Stimulated activated naive CD8-positive, alpha-beta T cell treated with anti-CD3 and anti-CD28 coated beads, Interleukin-15, Interleukin-2, amounts not matched to agents 100 ng/mL and 50 ng/mL, for 24 hours (primary cell): ENCODE results near the gene P3H3.

ENCODE experiments used
- H3K27ac Mint-ChIP-seq: one replicate; pipeline ENCODE4 v1.8.0; 2021; ENCODE audit warnings: mild to moderate bottlenecking, mixed read lengths
- H3K27me3 Mint-ChIP-seq: one replicate; pipeline ENCODE4 v1.8.0; 2021; ENCODE audit warnings: mixed read lengths
- H3K36me3 Mint-ChIP-seq: one replicate; pipeline ENCODE4 v1.8.0; 2021; ENCODE audit warnings: low read depth, mixed read lengths
- H3K4me1 Mint-ChIP-seq: one replicate; pipeline ENCODE4 v1.8.0; 2021; ENCODE audit warnings: low read depth, mixed read lengths
- H3K4me3 Mint-ChIP-seq: one replicate; pipeline ENCODE4 v1.8.0; 2021; ENCODE audit warnings: mild to moderate bottlenecking, mixed read lengths
- H3K9me3 Mint-ChIP-seq: one replicate; pipeline ENCODE4 v1.8.0; 2021; ENCODE audit warnings: mixed read lengths

Gene P3H3, protein sequence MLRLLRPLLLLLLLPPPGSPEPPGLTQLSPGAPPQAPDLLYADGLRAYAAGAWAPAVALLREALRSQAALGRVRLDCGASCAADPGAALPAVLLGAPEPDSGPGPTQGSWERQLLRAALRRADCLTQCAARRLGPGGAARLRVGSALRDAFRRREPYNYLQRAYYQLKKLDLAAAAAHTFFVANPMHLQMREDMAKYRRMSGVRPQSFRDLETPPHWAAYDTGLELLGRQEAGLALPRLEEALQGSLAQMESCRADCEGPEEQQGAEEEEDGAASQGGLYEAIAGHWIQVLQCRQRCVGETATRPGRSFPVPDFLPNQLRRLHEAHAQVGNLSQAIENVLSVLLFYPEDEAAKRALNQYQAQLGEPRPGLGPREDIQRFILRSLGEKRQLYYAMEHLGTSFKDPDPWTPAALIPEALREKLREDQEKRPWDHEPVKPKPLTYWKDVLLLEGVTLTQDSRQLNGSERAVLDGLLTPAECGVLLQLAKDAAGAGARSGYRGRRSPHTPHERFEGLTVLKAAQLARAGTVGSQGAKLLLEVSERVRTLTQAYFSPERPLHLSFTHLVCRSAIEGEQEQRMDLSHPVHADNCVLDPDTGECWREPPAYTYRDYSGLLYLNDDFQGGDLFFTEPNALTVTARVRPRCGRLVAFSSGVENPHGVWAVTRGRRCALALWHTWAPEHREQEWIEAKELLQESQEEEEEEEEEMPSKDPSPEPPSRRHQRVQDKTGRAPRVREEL

DNA sequence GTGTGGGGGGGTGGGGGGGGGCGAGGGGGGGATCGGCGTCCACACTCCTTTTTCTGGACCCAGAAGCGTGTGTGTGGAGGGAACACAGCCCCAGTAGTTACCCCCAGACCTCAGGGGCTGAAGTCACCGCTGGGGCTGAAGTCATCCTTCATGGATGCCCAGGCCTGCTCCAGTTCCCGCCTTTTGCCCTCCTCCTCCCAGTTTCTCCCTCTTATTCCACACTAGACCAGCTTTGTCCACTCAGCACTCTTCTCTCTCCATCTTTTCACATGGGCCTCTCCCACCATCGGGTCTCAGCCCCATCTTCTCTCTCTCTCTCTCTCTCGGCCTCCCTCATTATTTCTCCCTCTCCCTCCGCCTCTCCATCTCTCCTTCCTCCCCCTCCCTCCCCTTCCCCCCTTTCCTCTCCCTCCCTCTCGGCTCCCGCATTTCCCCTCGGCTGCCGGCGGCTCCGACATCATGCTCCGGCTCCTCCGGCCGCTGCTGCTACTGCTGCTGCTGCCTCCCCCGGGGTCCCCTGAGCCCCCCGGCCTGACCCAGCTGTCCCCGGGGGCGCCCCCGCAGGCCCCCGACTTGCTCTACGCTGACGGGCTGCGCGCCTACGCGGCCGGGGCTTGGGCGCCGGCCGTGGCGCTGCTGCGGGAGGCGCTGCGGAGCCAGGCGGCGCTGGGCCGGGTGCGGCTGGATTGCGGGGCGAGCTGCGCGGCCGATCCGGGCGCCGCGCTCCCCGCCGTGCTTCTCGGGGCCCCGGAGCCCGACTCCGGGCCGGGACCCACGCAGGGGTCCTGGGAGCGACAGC is at the start of gene P3H3:
Gene P3H3, plus strand, starts transcription at position 426 of the 799 bp plus-strand sequence. Its CDS starts 34 bp downstream, at position 460.
- Mint-ChIP-seq H3K27me3 (peaks cover 64% of the 10 kb centered on the region), H3K27ac (peak within 1 kb of the TSS; percentile 71), H3K9me3 (no peaks in the 10 kb centered on the region), H3K4me3 (peak within 1 kb of the TSS; percentile 80), H3K36me3 (no peaks in the 10 kb centered on the region), H3K4me1 (peaks cover 18% of the 10 kb centered on the region)

DNA sequence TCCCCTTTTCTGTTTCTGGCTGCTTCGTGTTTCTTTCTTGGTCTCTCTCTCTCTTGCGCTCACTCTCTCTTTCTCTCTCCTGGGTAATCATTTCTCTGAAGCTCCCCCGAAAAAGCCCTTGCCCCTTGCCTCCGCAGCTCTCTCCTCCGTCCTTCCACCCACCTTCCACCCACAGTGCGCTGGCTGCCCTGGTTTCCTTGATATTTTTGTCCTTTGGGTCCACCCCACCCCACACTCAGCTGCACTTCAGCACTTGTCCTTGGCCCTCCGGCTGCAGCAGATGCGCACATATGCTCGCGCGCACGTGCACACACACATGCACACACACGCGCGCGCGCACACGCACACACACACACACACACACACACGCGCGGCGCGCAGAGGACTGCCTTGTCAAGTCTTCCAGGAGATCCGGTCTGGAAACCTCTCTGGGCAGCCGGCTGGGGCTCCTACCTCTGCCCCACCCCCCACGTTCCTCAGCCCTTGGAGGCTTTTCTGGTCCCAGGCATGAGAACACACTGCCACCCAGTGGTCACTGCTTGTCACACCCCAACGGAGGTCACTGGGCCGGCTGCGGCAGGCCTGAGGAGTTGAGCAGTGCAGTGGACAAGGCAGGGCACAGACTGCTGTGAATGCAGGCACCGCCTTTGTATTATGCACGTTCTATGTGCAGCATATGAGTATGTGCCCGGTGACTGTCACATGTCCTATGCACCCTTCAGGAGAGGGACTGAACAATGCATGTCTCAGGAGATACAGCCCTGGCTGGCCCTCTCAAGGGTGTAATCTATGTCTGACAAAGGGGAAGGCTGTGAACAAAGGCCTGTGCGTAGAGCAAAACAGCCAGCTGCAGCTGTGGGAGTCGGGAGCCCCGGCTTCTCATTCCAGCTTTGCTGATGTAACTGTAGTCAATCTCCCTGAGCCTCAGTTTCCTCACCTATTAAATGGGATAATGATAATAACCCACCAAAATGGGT is 49.3 kb upstream of the P3H3 start:
- peak overlapping the region; percentile 91 for H3K27ac Mint-ChIP-seq
- no peaks in the 10 kb centered on the region for H3K9me3 Mint-ChIP-seq
- peaks cover 96% of the 10 kb centered on the region for H3K4me1 Mint-ChIP-seq
- H3K4me3 Mint-ChIP-seq = peak overlapping the region; percentile 77
- H3K27me3 Mint-ChIP-seq = peaks cover 11% of the 10 kb centered on the region
- peaks cover 49% of the 10 kb centered on the region for H3K36me3 Mint-ChIP-seq

DNA sequence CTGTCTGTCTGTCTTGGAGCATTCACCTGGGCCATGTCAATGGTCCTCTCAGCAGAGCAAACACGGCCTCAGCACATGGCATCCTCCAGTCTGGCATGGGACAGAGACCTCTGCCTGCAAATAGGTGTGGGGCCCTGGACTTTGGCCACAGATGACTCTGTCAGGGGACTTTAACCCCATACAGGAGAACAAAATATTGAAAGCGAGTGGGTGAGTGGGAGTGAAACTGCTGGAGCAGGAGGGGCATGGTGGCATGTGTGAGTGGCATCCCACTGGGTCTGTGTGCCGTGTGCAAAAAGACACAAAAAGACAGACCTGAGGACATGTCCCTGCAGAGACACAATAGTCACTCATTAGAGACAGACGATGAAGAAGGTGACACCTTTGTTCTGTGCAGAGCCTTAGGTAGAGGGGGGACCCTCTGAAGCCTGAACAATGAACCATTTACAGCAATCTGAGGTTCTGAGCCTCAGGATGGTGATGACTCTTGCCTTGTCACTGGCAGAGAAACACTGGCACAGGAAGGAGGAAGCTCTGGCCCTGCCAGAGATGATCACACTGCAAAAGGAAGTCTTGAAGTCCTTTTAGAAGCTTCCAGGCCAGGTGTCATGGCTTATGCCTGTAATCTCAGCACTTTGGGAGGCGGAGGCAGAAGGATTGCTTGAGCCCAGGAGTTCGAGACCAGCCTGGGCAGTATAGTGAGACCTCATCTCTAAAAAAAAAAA is 48.3 kb upstream of the P3H3 start:
- Mint-ChIP-seq H3K9me3 (no peaks in the 10 kb centered on the region), H3K4me1 (peaks cover 98% of the 10 kb centered on the region), H3K36me3 (peaks cover 40% of the 10 kb centered on the region), H3K4me3 (peak overlapping the region; percentile 77), H3K27ac (peak overlapping the region; percentile 91), H3K27me3 (peaks cover 6% of the 10 kb centered on the region)

DNA sequence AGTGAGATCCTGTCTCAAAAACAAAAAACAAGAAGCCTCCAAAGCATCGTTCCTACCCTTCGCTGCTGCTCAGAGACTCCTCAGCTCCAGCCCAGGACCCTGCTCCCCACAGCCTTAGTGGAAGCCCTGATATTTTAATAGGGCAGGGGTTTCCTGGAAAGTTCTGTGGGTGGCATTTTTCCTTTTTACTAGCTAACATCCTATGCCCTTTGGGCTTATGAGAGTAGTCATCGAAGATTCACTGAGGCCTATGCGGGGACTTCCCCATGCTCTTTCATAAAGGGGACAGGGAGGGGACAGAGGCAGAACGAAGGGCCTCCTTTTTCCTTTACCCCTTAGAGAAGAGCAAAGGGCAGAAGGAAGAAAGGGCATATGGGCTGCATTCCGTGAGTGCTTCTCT is 47.6 kb upstream of the P3H3 start:
- H3K27me3 Mint-ChIP-seq = peaks cover 6% of the 10 kb centered on the region
- peak overlapping the region; percentile 68 for H3K4me3 Mint-ChIP-seq
- H3K27ac Mint-ChIP-seq = peak overlapping the region; percentile 91
- H3K36me3 Mint-ChIP-seq = peaks cover 33% of the 10 kb centered on the region
- H3K4me1 Mint-ChIP-seq = peaks cover 97% of the 10 kb centered on the region
- no peaks in the 10 kb centered on the region for H3K9me3 Mint-ChIP-seq

DNA sequence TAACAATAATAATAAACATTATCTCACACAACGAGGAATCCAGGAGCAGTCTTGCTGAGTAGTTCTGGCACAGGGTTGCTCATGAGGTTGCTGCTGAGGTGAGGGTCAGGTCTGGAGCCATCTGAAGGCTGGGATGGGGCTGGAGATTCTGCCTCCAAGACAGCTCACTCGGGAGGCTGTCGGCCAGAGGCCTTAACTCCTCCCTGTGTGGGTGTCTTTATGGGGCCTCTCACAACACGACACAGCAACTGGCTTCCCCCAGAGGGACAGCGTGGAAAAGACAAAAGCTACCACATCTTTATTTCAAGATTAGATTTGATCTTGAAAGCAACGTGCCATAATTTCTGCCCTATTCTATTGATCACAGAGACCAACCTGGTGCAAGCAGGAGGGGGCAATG is 46.1 kb upstream of the P3H3 start:
- Mint-ChIP-seq H3K4me1 (peaks cover 94% of the 10 kb centered on the region), H3K4me3 (peak overlapping the region; percentile 40), H3K9me3 (no peaks in the 10 kb centered on the region), H3K27me3 (no peaks in the 10 kb centered on the region), H3K27ac (peak overlapping the region; percentile 21), H3K36me3 (peaks cover 17% of the 10 kb centered on the region)

DNA sequence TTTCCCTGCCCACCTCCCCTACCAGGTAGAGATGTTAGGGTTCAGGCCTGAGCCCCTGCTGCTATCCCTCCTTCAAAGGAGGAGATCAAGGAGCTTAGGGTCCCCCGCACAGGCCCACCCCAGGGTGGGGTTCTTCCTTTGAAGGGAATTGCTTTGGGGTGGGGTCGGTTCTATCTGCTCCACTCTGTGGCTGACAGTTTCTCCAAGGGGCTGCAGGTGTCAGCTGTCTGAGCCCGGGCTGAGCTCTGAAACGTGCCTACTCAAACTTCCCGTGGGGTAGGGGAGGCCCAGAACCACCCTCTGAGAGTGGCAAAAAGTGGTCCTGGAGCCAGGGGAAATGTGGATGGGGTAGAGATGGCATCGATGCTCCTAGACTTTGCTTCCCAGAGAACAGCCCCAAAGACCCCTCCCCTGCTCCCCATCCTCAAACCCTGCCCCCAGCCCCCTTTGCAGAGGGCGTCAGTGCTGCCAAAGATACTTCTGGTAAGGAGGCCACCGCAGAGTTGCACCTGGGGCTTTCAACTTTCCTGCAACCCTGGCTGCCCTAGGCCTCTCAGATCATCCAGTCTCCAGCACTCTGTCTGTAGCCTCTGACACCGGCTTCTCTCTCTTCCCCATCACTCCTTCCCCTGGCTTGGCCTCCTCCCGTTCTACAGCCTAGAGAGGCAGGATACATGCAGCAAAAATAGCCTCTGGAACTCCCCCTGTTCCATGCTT is 45.2 kb upstream of the P3H3 start:
- Mint-ChIP-seq H3K27ac (peak overlapping the region; percentile 72), H3K36me3 (peaks cover 8% of the 10 kb centered on the region), H3K27me3 (no peaks in the 10 kb centered on the region), H3K4me3 (peak overlapping the region; percentile 40), H3K9me3 (no peaks in the 10 kb centered on the region), H3K4me1 (peaks cover 88% of the 10 kb centered on the region)

DNA sequence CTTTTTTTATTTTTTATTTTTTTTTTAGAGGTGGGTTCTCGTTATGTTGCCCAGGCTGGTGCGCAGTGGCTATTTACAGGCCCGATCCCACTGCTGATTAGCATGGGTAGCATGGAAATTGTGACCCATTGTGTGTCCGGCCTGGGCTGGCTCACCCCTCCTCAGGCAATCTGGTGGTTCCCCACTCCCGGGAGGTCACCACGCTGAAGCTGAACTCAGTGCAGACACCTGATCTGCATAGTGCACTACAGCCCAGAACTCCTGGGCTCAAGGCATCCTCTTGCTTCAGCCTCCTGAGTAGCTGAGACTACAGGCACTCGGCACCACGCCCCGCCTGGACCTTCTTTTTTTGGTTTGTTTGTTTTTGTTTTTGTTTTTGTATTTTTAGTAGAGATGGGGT is 44.4 kb upstream of the P3H3 start:
- Mint-ChIP-seq H3K4me3 (no peak overlapping the region), H3K4me1 (peaks cover 88% of the 10 kb centered on the region), H3K27ac (peak overlapping the region; percentile 72), H3K9me3 (no peaks in the 10 kb centered on the region), H3K27me3 (peaks cover 3% of the 10 kb centered on the region), H3K36me3 (peaks cover under 1% of the 10 kb centered on the region)

DNA sequence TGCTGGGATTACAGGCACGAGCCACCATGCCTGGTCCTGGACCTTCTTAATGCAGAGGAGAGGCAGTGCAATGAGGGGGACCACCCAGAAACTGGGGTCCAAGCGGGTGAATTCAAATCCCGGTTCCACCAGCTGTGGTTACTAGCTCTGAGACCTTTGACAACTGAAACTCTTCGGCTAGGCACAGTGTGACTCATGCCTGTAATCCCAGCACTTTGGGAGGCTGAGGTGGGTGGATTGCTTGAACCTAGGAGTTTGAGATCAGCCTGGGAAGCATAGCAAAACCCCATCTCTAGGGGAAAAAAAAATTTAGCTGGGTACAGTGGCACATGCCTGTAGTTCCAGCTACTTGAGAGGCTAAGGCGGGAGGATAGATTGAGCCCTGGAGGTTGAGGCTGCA is 43.9 kb upstream of the P3H3 start:
- no peak overlapping the region for H3K27ac Mint-ChIP-seq
- H3K4me3 Mint-ChIP-seq = no peak overlapping the region
- H3K36me3 Mint-ChIP-seq = no peaks in the 10 kb centered on the region
- no peaks in the 10 kb centered on the region for H3K9me3 Mint-ChIP-seq
- H3K4me1 Mint-ChIP-seq = peaks cover 88% of the 10 kb centered on the region
- H3K27me3 Mint-ChIP-seq = peaks cover 3% of the 10 kb centered on the region

DNA sequence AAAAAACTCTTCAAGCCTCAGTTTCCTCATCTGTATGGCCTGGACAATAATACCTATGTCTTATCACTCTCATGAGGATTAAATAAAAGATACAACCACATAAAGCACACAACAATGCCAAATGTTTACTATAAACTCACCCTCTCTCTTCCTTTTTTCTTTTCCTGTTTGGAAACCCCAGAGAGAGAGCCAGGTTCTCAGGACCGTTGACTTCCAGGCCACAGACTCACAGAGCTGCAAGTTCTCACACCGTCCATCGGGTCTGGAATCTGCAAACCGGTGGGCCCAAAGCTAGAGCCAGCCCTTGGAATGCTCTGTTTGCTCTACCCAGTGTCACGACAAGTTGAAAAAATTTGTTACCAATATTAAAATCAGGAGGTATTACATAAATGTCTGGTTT is 43.4 kb upstream of the P3H3 start:
- peaks cover 88% of the 10 kb centered on the region for H3K4me1 Mint-ChIP-seq
- peaks cover 3% of the 10 kb centered on the region for H3K27me3 Mint-ChIP-seq
- no peak overlapping the region for H3K27ac Mint-ChIP-seq
- no peaks in the 10 kb centered on the region for H3K36me3 Mint-ChIP-seq
- H3K4me3 Mint-ChIP-seq = no peak overlapping the region
- no peaks in the 10 kb centered on the region for H3K9me3 Mint-ChIP-seq

DNA sequence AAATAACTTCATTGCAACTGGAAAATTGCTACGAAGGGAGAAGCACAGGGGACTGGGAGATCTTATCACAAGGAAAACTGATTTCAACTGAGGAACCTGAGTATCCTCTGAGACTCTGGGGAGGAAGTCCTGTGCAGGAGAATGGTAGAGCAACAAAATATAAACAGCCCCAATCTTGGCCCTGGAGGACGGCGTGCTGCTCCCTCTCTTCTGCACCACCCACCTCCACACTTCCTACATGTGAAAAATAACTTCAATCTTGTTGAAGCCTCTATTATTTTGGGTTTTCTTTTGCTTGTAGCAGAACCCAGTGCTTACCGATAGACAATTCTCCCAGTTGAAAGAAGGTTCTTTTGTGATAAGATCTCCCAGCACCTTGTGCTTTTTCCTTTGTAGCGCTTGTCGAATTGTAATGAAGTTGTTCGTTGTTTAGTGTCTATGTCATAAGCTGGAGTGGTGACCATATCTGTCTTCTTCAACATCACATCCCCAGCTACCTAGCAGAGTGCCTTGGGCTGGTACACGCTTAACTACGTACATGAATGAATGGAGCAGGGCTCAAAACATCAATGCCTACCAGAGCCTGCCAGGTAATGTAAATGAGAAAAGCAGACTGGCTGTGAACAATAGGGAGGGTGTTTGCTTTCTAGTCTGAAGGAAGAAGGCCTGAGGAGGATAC is 41.7 kb upstream of the P3H3 start:
- H3K9me3 Mint-ChIP-seq = no peaks in the 10 kb centered on the region
- peaks cover 78% of the 10 kb centered on the region for H3K4me1 Mint-ChIP-seq
- H3K4me3 Mint-ChIP-seq = peak overlapping the region; percentile 37
- peaks cover 6% of the 10 kb centered on the region for H3K27me3 Mint-ChIP-seq
- no peaks in the 10 kb centered on the region for H3K36me3 Mint-ChIP-seq
- H3K27ac Mint-ChIP-seq = peak overlapping the region; percentile 37

DNA sequence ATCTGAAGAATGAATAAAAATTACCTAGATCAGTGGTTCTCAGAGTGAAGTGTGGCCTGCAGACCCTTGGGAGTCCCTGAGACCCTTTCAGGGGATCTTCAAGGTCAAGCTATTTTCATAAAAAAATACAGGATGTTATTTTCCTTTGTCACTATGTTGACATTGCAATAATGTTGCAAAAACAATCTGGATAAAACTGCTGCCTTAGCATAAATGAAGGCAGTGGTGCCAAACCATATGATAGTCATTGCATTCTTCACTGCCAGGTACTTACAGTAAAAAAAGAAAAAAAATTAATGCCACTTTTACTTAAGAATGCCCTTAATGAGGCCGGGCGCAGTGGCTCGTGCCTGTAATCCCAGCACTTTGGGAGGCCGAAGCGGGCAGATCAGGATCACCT is 40.9 kb upstream of the P3H3 start:
- no peaks in the 10 kb centered on the region for H3K36me3 Mint-ChIP-seq
- H3K27me3 Mint-ChIP-seq = peaks cover 6% of the 10 kb centered on the region
- no peak overlapping the region for H3K4me3 Mint-ChIP-seq
- no peaks in the 10 kb centered on the region for H3K9me3 Mint-ChIP-seq
- peak overlapping the region; percentile 37 for H3K27ac Mint-ChIP-seq
- peaks cover 78% of the 10 kb centered on the region for H3K4me1 Mint-ChIP-seq

DNA sequence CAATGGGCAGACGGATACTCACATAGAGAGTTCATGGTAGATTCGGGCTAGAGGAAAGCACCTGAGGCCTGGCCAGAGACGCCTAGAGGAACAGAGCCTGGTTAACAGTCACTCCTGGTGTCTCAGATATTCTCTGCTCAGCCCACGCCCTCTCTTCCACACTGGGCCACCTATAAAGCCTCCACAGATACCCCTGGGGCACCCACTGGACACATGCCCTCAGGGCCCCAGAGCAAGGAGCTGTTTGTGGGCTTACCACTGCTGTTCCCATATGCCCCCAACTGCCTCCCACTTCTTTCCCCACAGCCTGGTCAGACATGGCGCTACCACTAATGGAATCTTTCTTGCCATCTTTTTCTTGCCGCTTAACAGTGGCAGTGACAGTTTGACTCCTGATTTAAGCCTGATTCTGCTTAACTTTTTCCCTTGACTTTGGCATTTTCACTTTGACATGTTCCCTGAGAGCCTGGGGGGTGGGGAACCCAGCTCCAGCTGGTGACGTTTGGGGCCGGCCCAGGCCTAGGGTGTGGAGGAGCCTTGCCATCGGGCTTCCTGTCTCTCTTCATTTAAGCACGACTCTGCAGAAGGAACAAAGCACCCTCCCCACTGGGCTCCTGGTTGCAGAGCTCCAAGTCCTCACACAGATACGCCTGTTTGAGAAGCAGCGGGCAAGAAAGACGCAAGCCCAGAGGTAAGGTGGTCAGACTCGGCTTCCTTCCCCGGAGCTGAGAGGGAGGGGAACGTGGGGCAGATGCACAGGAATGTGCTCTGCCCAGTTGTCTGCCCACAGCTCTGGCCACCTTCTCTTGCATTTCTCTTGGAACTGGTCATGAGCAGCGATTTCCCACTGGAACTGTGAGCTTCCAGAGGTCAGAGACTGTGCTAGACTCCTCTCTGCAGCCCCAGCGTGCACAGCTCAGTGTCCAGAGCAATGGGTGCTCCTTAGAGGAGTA is 39.0 kb upstream of the P3H3 start, which contains the start of gene CD4:
Gene CD4, plus strand, starts transcription at position 557 of the 953 bp plus-strand sequence. CDS start 10,611 bp downstream, outside the sequence.
- H3K4me3 Mint-ChIP-seq = peak within 1 kb of the TSS; percentile 44
- no peaks in the 10 kb centered on the region for H3K9me3 Mint-ChIP-seq
- peak within 1 kb of the TSS; percentile 56 for H3K27ac Mint-ChIP-seq
- H3K36me3 Mint-ChIP-seq = no peaks in the 10 kb centered on the region
- H3K27me3 Mint-ChIP-seq = peaks cover 9% of the 10 kb centered on the region
- H3K4me1 Mint-ChIP-seq = peaks cover 73% of the 10 kb centered on the region
